ENCODE measurements around the gene IER3. TPM values are rescaled to one million over a fixed set of nuclear protein-coding genes. Genes with fewer than 3 reads are reported as not detected.

The IER3 gene
- total RNA-seq, 1 donor from 2014 or later, result 131 TPM

DNA sequence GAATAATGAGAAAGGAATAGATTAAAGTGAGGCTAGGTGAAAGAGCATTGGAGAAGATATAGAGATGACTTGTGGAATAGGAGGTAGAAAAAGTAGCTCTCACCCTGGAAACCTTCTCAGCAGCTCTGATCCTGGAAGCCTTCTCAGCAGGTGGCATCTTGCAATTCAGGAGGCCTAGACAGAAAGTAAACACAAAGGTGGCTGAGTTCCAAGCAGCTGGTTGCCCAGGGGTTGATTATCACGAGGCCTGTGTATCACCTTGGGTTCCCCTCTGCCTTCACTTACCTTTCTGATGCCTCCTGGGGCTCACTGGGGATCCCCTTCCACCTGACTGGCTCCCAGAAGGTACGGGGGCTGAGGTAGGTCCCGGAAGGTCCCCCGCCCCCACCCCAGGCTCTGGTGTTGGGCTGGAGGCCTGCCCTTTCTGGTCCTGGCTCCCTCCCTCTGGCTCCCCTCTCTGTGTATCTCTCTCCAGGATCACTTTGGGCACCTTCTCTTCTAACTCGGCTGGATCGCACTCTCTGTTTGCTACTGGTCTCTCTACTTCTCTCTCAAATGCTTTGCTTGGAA, 37.0 kb downstream of the IER3 start:
- no peak overlapping the region for H3K4me3 Mint-ChIP-seq
- no peaks in the 10 kb centered on the region for H3K27me3 Mint-ChIP-seq (ENCODE audit: low read depth)
- no peaks in the 10 kb centered on the region for H3K4me1 Mint-ChIP-seq
- no peak for DNase-seq (ENCODE audit: low spot score in 2 of 2, unreplicated experiment in 2 of 2)
- H3K27ac Mint-ChIP-seq, result no peak overlapping the region
- peaks cover 69% of the 10 kb centered on the region for H3K36me3 Mint-ChIP-seq
- H3K9me3 Mint-ChIP-seq, result no peaks in the 10 kb centered on the region
- no peak for TF ChIP-seq CTCF (IDR thresholded peaks at IDR 0.05; ENCODE audit: unreplicated experiment)

GRCh38 chr6:30705620-30706019, 38.7 kb downstream of the IER3 start:
- Mint-ChIP-seq H3K4me1 (no peaks in the 10 kb centered on the region), H3K27me3 (ENCODE audit: low read depth) (no peaks in the 10 kb centered on the region), H3K9me3 (no peaks in the 10 kb centered on the region), H3K27ac (no peak overlapping the region), H3K4me3 (no peak overlapping the region), H3K36me3 (peaks cover 56% of the 10 kb centered on the region)
- no peak for TF ChIP-seq CTCF (IDR thresholded peaks at IDR 0.05; ENCODE audit: unreplicated experiment)
- DNase-seq (ENCODE audit: low spot score in 2 of 2, unreplicated experiment in 2 of 2), result no peak

- Mint-ChIP-seq H3K27ac (no peak overlapping the region), H3K4me1 (no peaks in the 10 kb centered on the region), H3K4me3 (no peak overlapping the region), H3K27me3 (ENCODE audit: low read depth) (no peaks in the 10 kb centered on the region), H3K36me3 (peaks cover 50% of the 10 kb centered on the region), H3K9me3 (no peaks in the 10 kb centered on the region)
- DNase-seq (ENCODE audit: low spot score in 2 of 2, unreplicated experiment in 2 of 2), result no peak
- no peak for TF ChIP-seq CTCF (IDR thresholded peaks at IDR 0.05; ENCODE audit: unreplicated experiment)
Measured at GRCh38 chr6:30703821-30704220, 40.5 kb downstream of the IER3 start.

- H3K4me1 Mint-ChIP-seq, result no peaks in the 10 kb centered on the region
- no peak for DNase-seq (ENCODE audit: low spot score in 2 of 2, unreplicated experiment in 2 of 2)
- peaks cover 45% of the 10 kb centered on the region for H3K36me3 Mint-ChIP-seq
Measured at GRCh38 chr6:30703011-30703410, 41.3 kb downstream of the IER3 start.

DNA sequence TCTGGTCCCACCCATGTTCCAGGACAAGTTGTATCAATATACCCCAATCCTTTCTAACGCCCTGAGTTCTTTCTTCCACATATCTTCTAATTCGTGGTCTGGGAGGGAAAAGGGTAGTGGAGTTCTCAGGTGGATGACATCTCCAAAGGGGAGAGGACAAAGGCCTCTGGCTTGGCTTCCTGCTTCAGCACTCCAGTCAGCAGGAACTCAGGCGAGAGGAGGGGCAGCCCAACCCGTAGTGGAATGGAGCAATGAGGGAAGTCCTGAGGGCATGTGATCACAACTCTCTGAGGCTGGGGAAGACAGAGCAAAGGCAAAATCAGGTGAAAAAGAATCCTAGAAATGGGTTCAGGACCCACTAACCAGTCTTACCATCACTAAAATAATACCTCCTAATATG, 44.0 kb downstream of the IER3 start:
- Mint-ChIP-seq H3K27me3 (ENCODE audit: low read depth) (no peaks in the 10 kb centered on the region), H3K4me3 (no peak overlapping the region), H3K4me1 (peaks cover 1% of the 10 kb centered on the region), H3K36me3 (peaks cover 30% of the 10 kb centered on the region), H3K9me3 (no peaks in the 10 kb centered on the region), H3K27ac (no peak overlapping the region)
- TF ChIP-seq CTCF (IDR thresholded peaks at IDR 0.05; ENCODE audit: unreplicated experiment), result no peak
- no peak for DNase-seq (ENCODE audit: low spot score in 2 of 2, unreplicated experiment in 2 of 2)

More at GRCh38 chr6:30703011-30703410, 41.3 kb downstream of the IER3 start:
- H3K4me3 Mint-ChIP-seq, result no peak overlapping the region
- no peaks in the 10 kb centered on the region for H3K9me3 Mint-ChIP-seq
- no peaks in the 10 kb centered on the region for H3K27me3 Mint-ChIP-seq (ENCODE audit: low read depth)
- no peak for TF ChIP-seq CTCF (IDR thresholded peaks at IDR 0.05; ENCODE audit: unreplicated experiment)
- H3K27ac Mint-ChIP-seq, result no peak overlapping the region

DNA sequence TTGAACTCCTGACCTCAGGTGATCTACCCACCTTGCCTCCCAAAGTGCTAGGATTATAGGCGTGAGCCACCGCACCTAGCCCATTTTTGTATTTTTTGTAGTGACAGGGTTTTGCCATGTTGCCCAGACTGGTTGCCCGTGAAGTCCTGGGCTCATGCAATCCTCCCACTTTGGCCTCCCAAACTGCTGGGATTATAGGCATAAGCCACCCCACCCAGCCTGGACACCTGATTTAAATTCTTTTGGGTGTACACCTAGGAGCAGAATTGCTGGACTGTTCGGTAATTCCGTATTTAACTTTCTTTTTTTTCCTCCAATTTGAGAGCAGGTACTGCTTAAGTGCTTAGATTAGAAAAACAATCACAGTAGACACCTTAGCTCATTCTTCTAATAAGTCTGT, 47.9 kb downstream of the IER3 start:
- no peak for TF ChIP-seq CTCF (IDR thresholded peaks at IDR 0.05; ENCODE audit: unreplicated experiment)
- Mint-ChIP-seq H3K27ac (no peak overlapping the region), H3K36me3 (peaks cover 5% of the 10 kb centered on the region), H3K27me3 (ENCODE audit: low read depth) (no peaks in the 10 kb centered on the region), H3K4me1 (peaks cover 13% of the 10 kb centered on the region), H3K9me3 (no peaks in the 10 kb centered on the region), H3K4me3 (no peak overlapping the region)
- DNase-seq (ENCODE audit: low spot score in 2 of 2, unreplicated experiment in 2 of 2), result no peak

Data from mesothelial cell of epicardium (in vitro differentiated cells).